HG02623 (cell line): ENCODE results near the gene OXSR1.

Experiments
- ATAC-seq: cut with Tn5 transposase; IDR thresholded peaks from one replicate; pipeline ENCODE4 v1.9.1; 2021; ENCODE audit warnings: moderate library complexity; ENCODE audit not compliant: unreplicated experiment

OXSR1 gene

GRCh38 chr3:38164952-38165721 is at the start of gene OXSR1:
TSS of gene OXSR1 (plus strand) at chr3:38165537. CDS start at chr3:38165877, 340 bp downstream.
- peak; percentile 89 for ATAC-seq

DNA sequence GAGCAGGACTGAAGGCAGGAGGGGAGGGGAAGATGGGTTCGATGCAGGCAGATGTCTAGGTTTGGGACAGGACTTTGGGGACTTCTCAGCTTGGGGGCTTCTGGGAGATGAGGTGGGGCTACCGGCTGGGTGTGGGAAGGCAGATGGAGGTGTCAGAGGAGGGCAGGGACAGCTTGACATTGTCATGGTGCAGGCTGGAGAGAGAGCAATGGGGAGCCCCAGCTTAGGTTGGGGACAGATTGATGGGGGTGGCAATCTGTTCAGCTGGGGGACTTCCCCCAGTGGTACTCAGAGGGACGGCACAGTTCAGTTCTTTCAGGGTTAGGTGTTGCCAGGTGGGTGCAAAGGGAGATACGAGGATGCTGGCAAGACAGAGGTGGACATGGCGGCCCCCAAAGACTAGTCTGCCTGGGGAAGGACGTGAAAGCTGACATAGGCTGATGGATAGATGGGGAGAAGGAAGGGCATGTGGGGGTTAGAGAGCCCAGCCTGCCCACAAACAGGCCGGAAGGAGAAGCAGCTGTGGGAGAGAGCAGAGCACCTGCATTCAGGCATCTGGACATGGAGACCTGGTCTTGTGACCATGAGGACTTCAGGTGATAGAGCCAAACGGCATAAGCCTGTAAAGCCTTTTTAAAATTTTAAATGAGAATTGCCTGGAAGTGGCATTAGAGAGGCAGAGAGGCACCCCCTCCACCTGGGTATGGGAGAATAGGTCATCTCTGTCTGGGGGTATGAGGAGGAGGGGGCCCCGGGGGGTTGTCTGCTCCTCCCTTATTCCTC is 49.5 kb upstream of the OXSR1 start:
- ATAC-seq, result no peak

DNA sequence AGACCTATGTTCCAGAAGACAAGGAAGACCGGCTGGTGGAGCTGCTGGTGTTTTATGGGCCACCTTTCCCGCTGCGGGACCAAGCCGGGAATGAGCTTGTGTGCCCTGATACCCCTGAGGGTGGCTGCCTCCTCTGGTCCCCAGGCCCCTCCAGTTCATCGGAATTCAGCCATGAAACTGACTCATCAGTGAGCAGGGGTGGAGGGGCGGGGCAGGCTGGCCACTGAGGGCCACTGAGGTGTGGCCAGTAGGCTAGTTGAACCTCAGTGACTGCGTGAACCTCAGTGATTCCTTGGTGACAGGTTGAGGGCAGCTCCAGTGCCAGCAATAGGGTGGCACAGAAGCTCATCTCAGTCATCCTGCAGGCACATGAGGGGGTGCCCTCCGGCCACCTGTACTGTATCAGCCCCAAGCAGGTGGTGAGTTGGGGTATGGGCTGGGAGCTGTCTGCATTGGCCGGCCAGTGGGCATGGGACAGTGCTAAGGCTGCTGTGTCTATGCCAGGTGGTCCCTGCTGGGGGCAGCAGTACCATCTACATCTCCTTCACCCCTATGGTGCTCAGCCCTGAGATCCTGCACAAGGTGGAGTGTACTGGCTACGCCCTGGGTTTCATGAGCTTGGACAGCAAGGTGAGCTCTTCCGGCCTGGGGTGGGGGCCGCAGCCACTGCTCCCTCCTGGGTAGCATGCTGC is 48.7 kb upstream of the OXSR1 start:
- ATAC-seq, result no peak

DNA sequence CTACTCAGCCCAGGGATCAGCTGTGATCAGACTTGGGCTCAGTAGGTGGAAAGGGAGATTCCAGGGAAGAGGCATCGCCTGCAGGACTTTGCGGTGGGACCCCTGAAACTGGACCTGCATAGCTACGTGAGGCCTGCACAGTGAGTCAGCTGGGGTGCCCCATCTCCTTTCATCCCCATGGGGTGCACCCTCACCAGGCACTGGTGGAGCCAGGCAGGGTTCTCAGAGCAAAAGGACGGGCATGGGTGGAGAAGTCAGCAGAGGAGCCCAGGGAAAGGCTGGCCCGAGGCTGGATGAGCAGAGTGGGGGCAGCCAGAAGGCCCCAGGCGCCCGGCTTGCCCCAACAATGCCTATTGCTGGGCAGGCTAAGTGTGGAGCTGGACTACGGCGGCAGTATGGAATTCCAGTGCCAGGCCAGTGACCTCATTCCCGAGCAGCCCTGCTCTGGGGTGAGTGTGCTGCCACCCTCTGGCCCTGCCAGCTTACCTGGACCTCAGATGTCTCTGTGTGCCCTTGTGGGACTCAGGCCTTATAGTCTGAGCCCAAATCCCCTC is 48.1 kb upstream of the OXSR1 start:
- no peak for ATAC-seq

DNA sequence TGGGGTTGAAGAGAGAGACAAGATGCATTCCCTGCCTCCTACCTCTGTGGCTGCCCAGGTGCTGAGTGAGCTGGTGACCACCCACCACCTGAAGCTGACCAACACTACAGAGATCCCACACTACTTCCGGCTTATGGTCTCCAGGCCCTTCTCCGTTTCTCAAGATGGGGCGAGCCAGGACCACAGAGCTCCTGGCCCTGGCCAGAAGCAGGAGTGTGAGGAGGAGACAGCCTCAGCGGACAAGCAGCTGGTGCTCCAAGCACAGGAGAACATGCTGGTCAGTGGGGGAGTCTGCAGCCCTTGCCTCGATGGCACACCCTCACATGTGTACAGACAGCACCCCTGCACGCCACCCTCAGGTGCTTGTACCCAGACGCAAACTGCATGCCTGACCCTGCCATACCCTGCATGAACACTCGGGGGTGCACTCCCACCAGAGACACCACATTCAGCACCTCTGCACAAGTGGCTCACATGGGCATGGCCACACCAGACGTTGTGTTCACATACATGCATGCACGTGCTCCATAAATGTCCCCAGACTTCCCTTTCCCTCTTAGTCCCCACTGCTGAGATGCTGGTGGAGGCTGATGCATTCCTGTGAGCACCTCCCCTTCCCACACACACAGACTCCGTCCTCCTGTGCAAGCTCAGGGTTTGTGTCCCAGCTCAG is 47.5 kb upstream of the OXSR1 start:
- peak; percentile 62 for ATAC-seq

- no peak for ATAC-seq
Measured at GRCh38 chr3:38118421-38119247, 46.7 kb upstream of the OXSR1 start.

- no peak for ATAC-seq
Measured at GRCh38 chr3:38119248-38119544, 46.1 kb upstream of the OXSR1 start.

- no peak for ATAC-seq
Measured at GRCh38 chr3:38119821-38120692, 45.3 kb upstream of the OXSR1 start.

GRCh38 chr3:38120693-38121450 is 44.5 kb upstream of the OXSR1 start:
- ATAC-seq, result no peak

GRCh38 chr3:38121451-38121831 is 43.9 kb upstream of the OXSR1 start:
- ATAC-seq, result no peak

- ATAC-seq, result no peak
Measured at GRCh38 chr3:38121832-38122461, 43.4 kb upstream of the OXSR1 start.

DNA sequence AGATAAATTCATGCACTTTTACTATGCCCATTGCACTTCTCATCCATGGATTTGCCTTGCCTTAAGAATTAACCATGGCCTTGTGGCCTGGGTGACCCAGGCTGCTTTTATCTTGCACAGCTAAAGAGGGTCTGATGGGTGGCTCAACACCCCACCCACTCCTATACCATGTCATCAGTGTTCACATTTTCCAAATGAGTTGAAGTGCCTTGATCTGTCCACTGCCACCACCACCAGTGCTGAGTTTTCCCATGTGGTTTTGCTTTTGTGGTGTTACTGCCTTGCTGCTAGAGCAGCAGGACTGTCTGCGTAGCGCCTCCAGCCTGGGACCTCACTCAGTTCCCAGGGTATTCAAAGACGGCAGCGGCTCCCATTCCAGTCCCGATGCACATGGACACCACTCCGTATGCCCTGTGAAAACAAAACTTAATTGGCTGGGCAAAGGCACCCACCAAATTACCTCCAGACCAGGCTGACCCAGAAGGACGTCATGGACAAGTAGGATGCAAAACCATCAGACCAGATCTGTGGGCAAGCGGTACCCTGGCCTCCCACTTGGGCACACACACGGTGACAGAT is 42.5 kb upstream of the OXSR1 start:
- no peak for ATAC-seq

DNA sequence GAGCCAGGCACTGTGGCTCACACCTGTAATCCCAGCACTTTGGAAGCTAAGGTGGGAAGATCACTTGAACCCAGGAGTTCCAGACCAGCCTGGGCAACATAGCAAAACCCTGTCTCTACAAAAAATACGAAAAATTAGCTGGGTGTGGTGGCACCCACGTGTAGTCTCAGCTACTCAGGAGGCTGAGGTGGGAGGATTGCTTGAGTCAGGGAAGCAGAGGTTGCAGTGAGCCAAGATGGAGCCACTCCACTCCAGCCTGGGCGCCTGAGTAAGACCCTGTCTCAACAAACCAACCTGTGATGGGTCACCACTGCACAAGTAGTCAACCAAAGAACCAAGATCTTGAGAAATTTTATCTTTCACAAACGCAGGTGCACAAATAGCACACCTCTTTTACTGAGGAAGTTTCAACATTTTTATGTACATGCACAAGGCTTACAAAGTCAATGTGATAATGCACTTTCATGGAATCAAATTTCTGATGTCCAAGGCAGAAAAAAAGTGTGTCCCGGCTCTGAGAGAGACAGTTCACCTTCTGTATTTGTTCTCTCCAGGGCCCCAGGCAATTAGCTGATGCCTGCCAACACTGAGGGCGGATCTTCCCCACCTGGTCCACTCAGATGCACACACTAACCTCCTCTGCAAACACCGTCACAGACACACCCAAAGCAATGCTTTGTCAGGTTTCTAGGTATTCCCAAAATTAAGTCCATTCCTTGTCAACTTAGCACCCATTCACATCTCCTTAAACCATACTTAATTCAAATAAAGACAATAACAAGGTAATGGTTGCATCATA is 40.8 kb upstream of the OXSR1 start:
- ATAC-seq, result no peak

DNA sequence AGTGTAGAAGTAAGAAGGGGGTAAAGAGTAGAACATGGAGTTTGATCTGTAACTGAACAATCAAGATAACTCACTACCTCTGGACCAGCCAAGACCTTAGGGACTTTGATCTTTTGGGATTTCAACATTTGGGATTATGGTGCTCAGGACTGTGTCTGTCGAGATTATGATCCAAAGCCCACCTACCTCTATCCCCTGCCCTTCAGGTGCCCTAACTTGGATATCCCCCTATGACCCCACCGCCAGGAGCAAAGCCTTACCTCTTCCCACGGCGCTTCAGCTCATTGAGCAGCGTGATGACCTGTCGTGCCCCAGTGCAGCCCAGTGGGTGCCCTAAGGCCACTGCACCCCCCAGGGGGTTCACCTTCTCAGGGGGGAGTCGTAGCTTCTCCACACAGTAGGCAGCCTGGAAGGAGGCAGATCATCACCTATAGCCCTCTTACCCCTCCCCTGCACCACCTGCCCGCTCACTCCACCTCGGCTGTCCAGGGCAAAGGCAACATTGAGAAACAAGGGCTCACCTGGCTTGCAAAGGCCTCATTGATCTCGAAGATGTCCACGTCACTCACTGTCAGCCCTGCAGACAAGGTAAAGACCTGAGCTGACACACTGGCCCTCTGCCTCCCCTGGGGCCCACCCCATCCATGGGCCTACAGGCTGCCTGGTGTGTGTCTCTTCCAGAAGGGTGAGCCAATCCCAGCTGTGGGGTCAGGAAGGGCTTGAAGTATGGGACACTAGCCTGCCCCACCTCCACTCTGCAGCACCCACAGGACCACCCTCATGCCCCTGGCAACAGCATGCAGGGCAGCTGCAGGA is 39.8 kb upstream of the OXSR1 start:
- ATAC-seq, result no peak

- no peak for ATAC-seq
Measured at GRCh38 chr3:38126121-38126892, 39.0 kb upstream of the OXSR1 start.
